Measurements from ENCODE around the gene SLC16A1.
"Not testable (repeated sequence)": the region's sequence is repeated elsewhere in the genome, so short reads cannot be mapped to it uniquely, and the experiment has no call there.

DNA sequence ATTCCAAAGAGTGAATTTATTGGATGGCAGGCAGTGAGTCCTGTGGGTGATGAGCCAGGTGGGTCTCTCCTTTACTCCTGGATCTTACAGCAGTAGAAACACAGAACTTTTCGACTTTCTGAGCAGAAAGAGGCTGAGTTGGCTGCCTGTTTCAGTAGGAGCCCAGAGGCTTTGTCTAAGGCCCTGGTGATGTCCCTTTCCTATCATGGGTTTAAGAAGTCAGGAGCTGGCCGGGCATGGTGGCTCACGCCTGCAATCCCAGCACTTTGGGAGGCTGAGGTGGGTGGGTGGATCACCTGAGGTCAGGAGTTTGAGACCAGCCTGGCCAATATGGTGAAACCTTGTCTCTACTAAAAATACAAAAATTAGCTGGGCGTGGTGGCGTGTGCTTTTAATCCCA lies 71.0 kb downstream of the SLC16A1 start:
- TF ChIP-seq, protein P1, sequence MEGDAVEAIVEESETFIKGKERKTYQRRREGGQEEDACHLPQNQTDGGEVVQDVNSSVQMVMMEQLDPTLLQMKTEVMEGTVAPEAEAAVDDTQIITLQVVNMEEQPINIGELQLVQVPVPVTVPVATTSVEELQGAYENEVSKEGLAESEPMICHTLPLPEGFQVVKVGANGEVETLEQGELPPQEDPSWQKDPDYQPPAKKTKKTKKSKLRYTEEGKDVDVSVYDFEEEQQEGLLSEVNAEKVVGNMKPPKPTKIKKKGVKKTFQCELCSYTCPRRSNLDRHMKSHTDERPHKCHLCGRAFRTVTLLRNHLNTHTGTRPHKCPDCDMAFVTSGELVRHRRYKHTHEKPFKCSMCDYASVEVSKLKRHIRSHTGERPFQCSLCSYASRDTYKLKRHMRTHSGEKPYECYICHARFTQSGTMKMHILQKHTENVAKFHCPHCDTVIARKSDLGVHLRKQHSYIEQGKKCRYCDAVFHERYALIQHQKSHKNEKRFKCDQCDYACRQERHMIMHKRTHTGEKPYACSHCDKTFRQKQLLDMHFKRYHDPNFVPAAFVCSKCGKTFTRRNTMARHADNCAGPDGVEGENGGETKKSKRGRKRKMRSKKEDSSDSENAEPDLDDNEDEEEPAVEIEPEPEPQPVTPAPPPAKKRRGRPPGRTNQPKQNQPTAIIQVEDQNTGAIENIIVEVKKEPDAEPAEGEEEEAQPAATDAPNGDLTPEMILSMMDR (IDR thresholded peaks at IDR 0.05): not testable (repeated sequence)
- not testable (repeated sequence) for TF ChIP-seq EP300, POLR2A (IDR thresholded peaks at IDR 0.05)

Measured in tibial nerve (tissue), 4 donors.